Measurements from ENCODE around the gene PHF13. TPM values are rescaled to one million over a fixed set of nuclear protein-coding genes. Genes with fewer than 3 reads are reported as not detected.

PHF13 gene
- total RNA-seq, 6 experiments from 2014 or later = 2.7 to 6.2 (median 4.5) TPM

- no peaks in the 10 kb centered on the region for H3K27me3 ChIP-seq
- DNase-seq (no peak), ATAC-seq (no peak)
- intact Hi-C loops (cut with DNase I) = no loop called here
- H3K4me1 ChIP-seq = peaks cover 0 to 45% (median 24%) of the 10 kb centered on the region in 4 donors
- WGBS (ENCODE audit: insufficient coverage, low coverage, low lambda C conversion rate, missing lambda C conversion rate) = 86% methylated on average over 8 of the region's 14 CpGs
- H3K27ac ChIP-seq = peak overlapping the region; percentile 87 to 93 (median 92)
- no peaks in the 10 kb centered on the region for H3K9me3 ChIP-seq
- H3K36me3 ChIP-seq = no peaks in the 10 kb centered on the region
- H3K4me3 ChIP-seq = peak overlapping the region in 2 of 3 donors; percentile 74 to 95
- TF ChIP-seq POLR2A (IDR thresholded peaks at IDR 0.05) (no peak), CTCF (IDR thresholded peaks at IDR 0.05) (no peak)
Observed at GRCh38 chr1:6578624-6579373, 34.7 kb upstream of the PHF13 start.

GRCh38 chr1:6579374-6580118 is 34.0 kb upstream of the PHF13 start, which contains the start of gene ZBTB48:
TSS of gene ZBTB48 (plus strand) at chr1:6579994. CDS start at chr1:6580610, 616 bp downstream.
- peak within 1 kb of the TSS; percentile 74 to 95 (median 91) for H3K4me3 ChIP-seq
- H3K36me3 ChIP-seq = no peaks in the 10 kb centered on the region
- H3K27ac ChIP-seq = peak within 1 kb of the TSS; percentile 87 to 93 (median 92)
- 68% methylated on average over 5 of the region's 58 CpGs for WGBS (ENCODE audit: insufficient coverage, low coverage, low lambda C conversion rate, missing lambda C conversion rate)
- intact Hi-C loops (cut with DNase I) = no loop called here
- peaks cover 0 to 45% (median 24%) of the 10 kb centered on the region in 4 donors for H3K4me1 ChIP-seq
- peak; percentile 92 for TF ChIP-seq POLR2A (IDR thresholded peaks at IDR 0.05)
- no peak for TF ChIP-seq CTCF (IDR thresholded peaks at IDR 0.05)
- ATAC-seq (peak; percentile 90 to 94 (median 92)), DNase-seq (peak; percentile 100)
- no peaks in the 10 kb centered on the region for H3K9me3 ChIP-seq
- H3K27me3 ChIP-seq = no peaks in the 10 kb centered on the region

- H3K27ac ChIP-seq = peak overlapping the region; percentile 87 to 93 (median 92)
- peak overlapping the region; percentile 74 to 95 (median 91) for H3K4me3 ChIP-seq
- ATAC-seq (peak in 1 of 4 donors; percentile 1), DNase-seq (no peak)
- 0% methylated on average over 16 of the region's 30 CpGs for WGBS (ENCODE audit: insufficient coverage, low coverage, low lambda C conversion rate, missing lambda C conversion rate)
- no peak for TF ChIP-seq CTCF (IDR thresholded peaks at IDR 0.05)
- H3K27me3 ChIP-seq = no peaks in the 10 kb centered on the region
- H3K36me3 ChIP-seq = no peaks in the 10 kb centered on the region
- H3K4me1 ChIP-seq = peaks cover 0 to 45% (median 24%) of the 10 kb centered on the region in 4 donors
- intact Hi-C loops (cut with DNase I) = no loop called here
- H3K9me3 ChIP-seq = no peaks in the 10 kb centered on the region
Observed at GRCh38 chr1:6580119-6580592, 33.4 kb upstream of the PHF13 start.

GRCh38 chr1:6580593-6581409 is 32.7 kb upstream of the PHF13 start:
- Histone ChIP-seq H3K4me3 (peak overlapping the region; percentile 74 to 95 (median 91)), H3K4me1 (peaks cover 0 to 45% (median 24%) of the 10 kb centered on the region in 4 donors), H3K36me3 (no peaks in the 10 kb centered on the region), H3K27ac (peak overlapping the region; percentile 87 to 93 (median 92)), H3K9me3 (no peaks in the 10 kb centered on the region), H3K27me3 (no peaks in the 10 kb centered on the region)
- DNase-seq (peak; percentile 46 to 84 (median 79)), ATAC-seq (peak; percentile 0 to 49 (median 22))
- TF ChIP-seq CTCF (IDR thresholded peaks at IDR 0.05) (no peak), POLR2A (IDR thresholded peaks at IDR 0.05) (peak; percentile 11)
- intact Hi-C loops (cut with DNase I) = no loop called here
- WGBS (ENCODE audit: insufficient coverage, low coverage, low lambda C conversion rate, missing lambda C conversion rate) = 52% methylated on average over 4 of the region's 19 CpGs
